ENCODE measurements around the gene MYCBP2.

DNA sequence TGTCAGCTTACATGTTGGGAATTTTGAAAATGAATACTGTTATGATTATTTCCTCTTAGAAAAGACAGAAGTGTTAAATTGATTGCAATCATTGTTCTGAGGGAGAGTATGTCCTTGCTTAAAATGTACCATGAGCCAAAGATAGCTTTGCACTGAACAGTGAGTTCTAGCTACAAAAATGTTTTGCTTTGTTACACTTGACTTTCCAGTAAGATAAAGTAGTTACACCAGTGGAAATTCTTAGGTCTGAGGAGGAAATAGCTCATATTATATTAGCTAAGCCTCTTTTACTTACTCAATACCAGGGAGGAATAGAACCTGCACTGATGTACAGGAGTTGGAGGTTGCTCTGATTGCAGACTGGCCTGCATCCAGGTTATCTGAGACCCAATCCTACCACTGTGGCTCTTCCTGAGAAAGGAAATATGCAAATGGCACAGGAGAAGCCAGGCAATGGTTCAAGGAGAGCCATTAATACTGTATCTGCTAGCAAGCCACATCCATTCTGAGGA is 246.9 kb downstream of the MYCBP2 start:
- no peak for TF ChIP-seq POLR2A (IDR thresholded peaks at IDR 0.05)
- TF ChIP-seq, protein P1, sequence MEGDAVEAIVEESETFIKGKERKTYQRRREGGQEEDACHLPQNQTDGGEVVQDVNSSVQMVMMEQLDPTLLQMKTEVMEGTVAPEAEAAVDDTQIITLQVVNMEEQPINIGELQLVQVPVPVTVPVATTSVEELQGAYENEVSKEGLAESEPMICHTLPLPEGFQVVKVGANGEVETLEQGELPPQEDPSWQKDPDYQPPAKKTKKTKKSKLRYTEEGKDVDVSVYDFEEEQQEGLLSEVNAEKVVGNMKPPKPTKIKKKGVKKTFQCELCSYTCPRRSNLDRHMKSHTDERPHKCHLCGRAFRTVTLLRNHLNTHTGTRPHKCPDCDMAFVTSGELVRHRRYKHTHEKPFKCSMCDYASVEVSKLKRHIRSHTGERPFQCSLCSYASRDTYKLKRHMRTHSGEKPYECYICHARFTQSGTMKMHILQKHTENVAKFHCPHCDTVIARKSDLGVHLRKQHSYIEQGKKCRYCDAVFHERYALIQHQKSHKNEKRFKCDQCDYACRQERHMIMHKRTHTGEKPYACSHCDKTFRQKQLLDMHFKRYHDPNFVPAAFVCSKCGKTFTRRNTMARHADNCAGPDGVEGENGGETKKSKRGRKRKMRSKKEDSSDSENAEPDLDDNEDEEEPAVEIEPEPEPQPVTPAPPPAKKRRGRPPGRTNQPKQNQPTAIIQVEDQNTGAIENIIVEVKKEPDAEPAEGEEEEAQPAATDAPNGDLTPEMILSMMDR (IDR thresholded peaks at IDR 0.05) = no peak
